OCI-LY7 (cell line): ENCODE measurements around the gene MYBPHL.

ENCODE experiments used
- CTCF ChIP-seq: fragments of 200-600 bp; sonication (generic); conservative IDR thresholded peaks from 2 replicates; pipeline ENCODE4 v1.5.1; 2014; ENCODE audit warnings: mild to moderate bottlenecking, antibody characterized with exemption, low read length, moderate library complexity, mixed read lengths
- EZH2phosphoT487 ChIP-seq: fragments of 200-600 bp; sonication (generic); IDR thresholded peaks from 2 replicates; pipeline ENCODE4 v1.6.1; 2018; ENCODE audit warnings: low read depth, borderline replicate concordance, mild to moderate bottlenecking, mixed run types, antibody characterized with exemption, low read length, moderate library complexity, mixed read lengths

DNA sequence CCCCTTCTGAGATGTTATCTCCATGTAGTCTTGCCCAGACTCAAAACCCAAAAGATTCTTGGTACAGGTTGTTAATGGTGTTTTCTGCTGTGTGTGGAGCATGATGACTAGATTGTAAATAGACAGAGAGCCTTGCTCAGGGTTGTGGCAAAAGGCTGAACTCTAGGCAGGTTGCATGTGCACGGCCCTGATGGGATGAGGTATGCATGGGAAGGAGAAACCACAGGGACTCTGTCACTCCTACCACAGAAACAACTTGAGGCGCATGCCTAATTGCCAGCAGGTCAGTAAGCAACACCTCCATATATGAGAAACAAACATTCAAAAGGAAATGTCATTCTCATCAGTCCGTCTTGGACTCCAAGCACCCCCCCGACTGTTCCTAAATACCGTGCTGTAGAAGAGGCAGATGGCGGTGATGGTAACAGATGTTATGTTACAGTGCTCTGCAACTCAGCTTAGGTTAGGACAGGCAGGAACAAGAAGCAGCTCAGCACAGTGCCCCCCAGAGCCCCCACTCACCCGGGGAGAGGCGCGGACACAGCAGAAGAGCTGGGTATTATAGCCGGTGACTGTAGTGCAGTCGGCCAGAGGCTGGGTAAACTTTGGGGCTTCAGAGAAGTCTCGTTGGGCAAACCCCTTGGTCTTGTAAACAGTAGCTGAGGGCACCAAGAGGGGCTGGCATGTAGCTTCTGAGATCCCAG is 10.9 kb downstream of the MYBPHL start:
- 0 out of 2 replicates have a peak, but pooled peaks have one; percentile 19 for TF ChIP-seq CTCF
- no peak for TF ChIP-seq EZH2phosphoT487
